Heart left ventricle (tissue), 16 donors: ENCODE measurements around the gene MAPKAPK3. TPM values are rescaled to one million over a fixed set of nuclear protein-coding genes. Genes with fewer than 3 reads are reported as not detected.

Experiments used
- ATAC-seq, 4 donors: fragments of 200-7000 bp; cut with Tn5 transposase; one replicate each; pipeline ENCODE4 v1.9.1; 2020 to 2022; ENCODE audit warnings: moderate library complexity in 4 of 4, mild to moderate bottlenecking in 3 of 4, moderate number of reproducible peaks in 1 of 4
- DNase-seq, 5 donors: peaks; one replicate each; pipeline ENCODE4 v3.0.0-alpha.2; 2020
- H3K27ac ChIP-seq, 12 donors: fragments of 200-600 bp; sonication (generic) in 4 of 12; one replicate each; pipeline versions ENCODE4 v1.5.0 to v1.8.0; 2016 to 2022; ENCODE audit warnings: mild to moderate bottlenecking in 2 of 12
- H3K27me3 ChIP-seq, 9 donors: fragments of 200-600 bp; sonication (generic) in 2 of 9; one replicate each; pipeline versions ENCODE4 v1.5.1 to v1.8.0; 2016 to 2022; ENCODE audit warnings: mild to moderate bottlenecking in 3 of 9
- H3K36me3 ChIP-seq, 9 donors: fragments of 200-600 bp; sonication (generic) in 2 of 9; one replicate each; pipeline versions ENCODE4 v1.5.0 to v1.8.0; 2018 to 2022; ENCODE audit warnings: mild to moderate bottlenecking in 2 of 9
- H3K4me1 ChIP-seq, 12 donors: fragments of 200-600 bp; sonication (generic) in 4 of 12; one replicate each; pipeline versions ENCODE4 v1.5.0 to v1.8.0; 2016 to 2022; ENCODE audit warnings: mild to moderate bottlenecking in 3 of 12
- H3K4me3 ChIP-seq, 12 donors: fragments of 200-600 bp; sonication (generic) in 4 of 12; one replicate each; pipeline versions ENCODE4 v1.5.0 to v1.8.0; 2017 to 2022; ENCODE audit warnings: mild to moderate bottlenecking in 9 of 12, moderate library complexity in 4 of 12
- H3K9me3 ChIP-seq, 12 donors: fragments of 200-600 bp; sonication (generic) in 4 of 12; one replicate each; pipeline versions ENCODE4 v1.5.0 to v1.8.0; 2016 to 2022; ENCODE audit warnings: mild to moderate bottlenecking in 1 of 12
- POLR2A ChIP-seq, 2 donors: fragments of 450-650 bp; IDR thresholded peaks; one replicate each; pipeline ENCODE4 v1.6.1; 2017; ENCODE audit warnings: antibody characterized with exemption in 2 of 2, mild to moderate bottlenecking in 2 of 2, moderate library complexity in 2 of 2
- WGBS, 4 donors: extraction: QIAGEN DNeasy Blood & Tissue Kit in 2 of 4; methylation state at CpG; one replicate each; pipeline versions ENCODE4 v1.1.5 to v1.1.7; 2013 to 2018; 5-methylcytosine and 5-hydroxymethylcytosine counted together
- intact Hi-C, 10 donors: fragments of 100-400 bp; cut with DNase I; formaldehyde crosslinking; loops; one replicate each; pipeline versions ENCODE4 v1.11.1 to v1.14.2; 2022
- polyA plus RNA-seq, 2 donors: library from polyadenylated mRNA; stranded (reverse); fragments of 200-250 nt; gene quantifications; one replicate each; pipeline ENCODE4 v1.2.3, GENCODE V29; 2013
- total RNA-seq, 9 donors: library from RNA; depleted of rRNA in 2 of 9; stranded (reverse); fragments of >200 nt in 2 of 9; fragmentation: NEBNext Ultra II Directional in 3 of 9; extraction: Animal tissue kit (Norgen Biotek cat#: 25700) in 3 of 9; gene quantifications; one replicate each; pipeline versions ENCODE4 v1.1.0 to v1.2.4, GENCODE V29; 2016 to 2023
- TF ChIP-seq, protein P1 (sequence below), 12 donors: fragments of 200-600 bp; sonication (generic) in 4 of 12; IDR thresholded peaks; one replicate each; pipeline versions ENCODE4 v1.5.0 to v1.8.0; 2018 to 2022; ENCODE audit warnings: antibody characterized with exemption in 12 of 12, mild to moderate bottlenecking in 5 of 12
- donor health status: ischemic (EF 13 %, LVEDD 7.1; RV severe dilation, severe dysfunction).
- donor health status: healthy with polysubstance abuse.
- donor health status: DM: no; HTN: yes; CAD: no.
- donor health status: DM: no; HTN: no; CAD: no.
- donor health status: ischemic (EF 25% LVEDD 6.9; RV normal size, moderate dysfunction).
- donor health status: ischemic (EF 25% LVEDD 5.7; RV mildly dilated, moderate dysfunction).
- donor health status: healthy.
- donor health status: DM: yes; HTN: yes; CAD: no.
- donor health status: ischemic (EF 35%, LVEDD 5.7; RV mildly dilated, moderate dysfunction).
- donor health status: nonischemic (EF 11% LVEDD 7.7; RV severe dilation, severe dysfunction).
- donor health status: DM: yes; HTN: yes; CAD: no.
- donor health status: PGD.
- donor health status: ischemic (EF 29% LVEDD 5.4; RV normal size, mild dysfunction).
- donor health status: nonischemic (EF 23%, LVEDD 6.1; RV moderate dilation, normal function).

The MAPKAPK3 gene
- total and polyA plus RNA-seq, 11 donors: 226 to 398 (median 287) TPM

DNA sequence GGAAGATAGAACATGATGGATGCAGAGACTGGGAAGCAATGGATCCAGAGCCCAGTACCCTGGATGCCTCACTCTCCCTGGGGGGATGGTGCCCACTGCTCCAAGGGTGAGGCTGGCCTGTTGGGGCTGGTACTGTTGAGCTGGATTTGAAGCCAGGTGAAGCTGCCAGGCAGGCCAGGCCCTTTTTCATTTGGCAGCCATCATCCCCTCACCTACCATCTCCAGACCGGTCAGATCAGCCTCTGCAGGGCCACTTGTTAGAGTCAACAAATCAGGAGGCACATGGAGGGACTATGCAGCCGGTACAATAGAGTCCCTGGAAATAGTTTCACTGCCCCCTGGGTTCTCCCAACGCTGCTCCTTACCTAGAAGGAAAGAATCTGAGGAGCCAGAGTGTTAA is 5.9 kb downstream of the MAPKAPK3 start:
- H3K27ac ChIP-seq: peak overlapping the region in 7 of 12 donors; percentile 22 to 99 (median 69)
- ATAC-seq (no peak), DNase-seq (no peak)
- peaks cover 0 to 13% (median 0%) of the 10 kb centered on the region in 9 donors for H3K36me3 ChIP-seq
- no peaks in the 10 kb centered on the region for H3K27me3 ChIP-seq
- H3K4me3 ChIP-seq: no peak overlapping the region
- no peaks in the 10 kb centered on the region for H3K9me3 ChIP-seq
- TF ChIP-seq, protein P1, sequence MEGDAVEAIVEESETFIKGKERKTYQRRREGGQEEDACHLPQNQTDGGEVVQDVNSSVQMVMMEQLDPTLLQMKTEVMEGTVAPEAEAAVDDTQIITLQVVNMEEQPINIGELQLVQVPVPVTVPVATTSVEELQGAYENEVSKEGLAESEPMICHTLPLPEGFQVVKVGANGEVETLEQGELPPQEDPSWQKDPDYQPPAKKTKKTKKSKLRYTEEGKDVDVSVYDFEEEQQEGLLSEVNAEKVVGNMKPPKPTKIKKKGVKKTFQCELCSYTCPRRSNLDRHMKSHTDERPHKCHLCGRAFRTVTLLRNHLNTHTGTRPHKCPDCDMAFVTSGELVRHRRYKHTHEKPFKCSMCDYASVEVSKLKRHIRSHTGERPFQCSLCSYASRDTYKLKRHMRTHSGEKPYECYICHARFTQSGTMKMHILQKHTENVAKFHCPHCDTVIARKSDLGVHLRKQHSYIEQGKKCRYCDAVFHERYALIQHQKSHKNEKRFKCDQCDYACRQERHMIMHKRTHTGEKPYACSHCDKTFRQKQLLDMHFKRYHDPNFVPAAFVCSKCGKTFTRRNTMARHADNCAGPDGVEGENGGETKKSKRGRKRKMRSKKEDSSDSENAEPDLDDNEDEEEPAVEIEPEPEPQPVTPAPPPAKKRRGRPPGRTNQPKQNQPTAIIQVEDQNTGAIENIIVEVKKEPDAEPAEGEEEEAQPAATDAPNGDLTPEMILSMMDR (IDR thresholded peaks at IDR 0.05): no peak
- no peak for TF ChIP-seq POLR2A (IDR thresholded peaks at IDR 0.05)
- WGBS, 4 donors: 46 to 64% (median 60%) methylated on average over 3 of the region's 3 CpGs
- H3K4me1 ChIP-seq: peaks cover 0 to 99% (median 80%) of the 10 kb centered on the region in 12 donors
- intact Hi-C loops: loop anchor here in 2 of 10 donors (5.0 to 10.0 kb wide), 2 partner anchors 752 to 759 kb away; no protein-coding TSS in a partner anchor

DNA sequence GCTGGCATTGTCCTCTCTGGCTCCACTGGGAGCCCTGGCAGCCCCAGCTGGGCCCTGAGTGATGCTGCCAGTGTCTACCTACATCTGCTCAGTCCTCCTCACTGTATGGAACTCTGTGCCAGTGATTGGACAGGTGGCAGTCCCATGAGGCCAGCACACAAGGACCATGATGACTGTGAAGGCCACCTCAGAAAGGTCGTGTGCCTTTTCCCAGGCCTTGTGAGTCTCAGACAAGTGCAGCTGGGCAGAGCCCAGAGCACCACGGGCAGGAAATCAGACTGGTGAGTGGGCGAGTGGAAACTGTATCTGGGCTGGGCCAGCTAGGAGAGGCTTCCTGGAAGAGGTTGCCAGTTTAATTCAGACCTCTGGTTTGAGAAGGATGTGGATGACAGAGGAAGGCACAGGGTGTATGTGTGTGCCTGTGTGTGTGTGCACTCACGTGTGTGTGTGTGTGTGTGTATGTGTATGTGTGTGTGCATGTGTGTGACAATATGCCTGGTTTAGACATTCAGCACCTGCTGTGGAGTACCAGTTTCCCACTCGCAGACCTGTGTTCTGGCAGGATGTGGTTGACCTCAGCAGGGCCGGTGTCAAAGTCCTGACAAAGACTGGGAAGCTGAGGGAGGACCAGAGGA is 7.0 kb downstream of the MAPKAPK3 start:
- Histone ChIP-seq H3K36me3 (peaks cover 0 to 13% (median 0%) of the 10 kb centered on the region in 9 donors), H3K27ac (peak overlapping the region in 8 of 12 donors; percentile 30 to 99 (median 72)), H3K9me3 (no peaks in the 10 kb centered on the region), H3K4me3 (peak overlapping the region in 1 of 12 donors; percentile 8), H3K4me1 (peaks cover 0 to 99% (median 80%) of the 10 kb centered on the region in 12 donors), H3K27me3 (no peaks in the 10 kb centered on the region)
- peak in 1 of 5 donors; percentile 22 for DNase-seq
- TF ChIP-seq POLR2A (IDR thresholded peaks at IDR 0.05): no peak
- TF ChIP-seq, protein P1 (IDR thresholded peaks at IDR 0.05): no peak
- peak in 1 of 4 donors; percentile 4 for ATAC-seq
- WGBS, 4 donors: 8 to 28% (median 26%) methylated on average over 6 of the region's 6 CpGs
- intact Hi-C loops: loop anchor here in 2 of 10 donors (5.0 to 10.0 kb wide), 2 partner anchors 751 to 758 kb away; no protein-coding TSS in a partner anchor

- H3K36me3 ChIP-seq: peaks cover 0 to 13% (median 0%) of the 10 kb centered on the region in 9 donors
- no peaks in the 10 kb centered on the region for H3K27me3 ChIP-seq
- intact Hi-C loops: loop anchor here in 2 of 10 donors (5.0 to 10.0 kb wide), 2 partner anchors 750 to 758 kb away; no protein-coding TSS in a partner anchor
- ATAC-seq: no peak
- peaks cover 0 to 99% (median 75%) of the 10 kb centered on the region in 12 donors for H3K4me1 ChIP-seq
- TF ChIP-seq, protein P1 (IDR thresholded peaks at IDR 0.05): no peak
- no peak for TF ChIP-seq POLR2A (IDR thresholded peaks at IDR 0.05)
- H3K9me3 ChIP-seq: no peaks in the 10 kb centered on the region
- 76 to 93% (median 86%) methylated on average over 1 to 2 of the region's 2 CpGs for WGBS, 4 donors
- H3K4me3 ChIP-seq: no peak overlapping the region
- peak overlapping the region in 9 of 12 donors; percentile 44 to 99 (median 75) for H3K27ac ChIP-seq
- no peak for DNase-seq
These were observed 7.7 kb downstream of the MAPKAPK3 start for GRCh38 chr3:50624634-50625033.
